GM18498 (cell line): Measurements from ENCODE around the gene TCP1.
A peak's percentile ranks its signal among the peaks of the same experiment; 100 is the strongest.
"Not testable (repeated sequence)": the region's sequence is repeated elsewhere in the genome, so short reads cannot be mapped to it uniquely, and the experiment has no call there.

Source experiments
- ATAC-seq: cut with Tn5 transposase; IDR thresholded peaks from one replicate; pipeline ENCODE4 v1.9.1; 2021; ENCODE audit warnings: mild to moderate bottlenecking, moderate library complexity; ENCODE audit not compliant: unreplicated experiment

TCP1 gene

DNA sequence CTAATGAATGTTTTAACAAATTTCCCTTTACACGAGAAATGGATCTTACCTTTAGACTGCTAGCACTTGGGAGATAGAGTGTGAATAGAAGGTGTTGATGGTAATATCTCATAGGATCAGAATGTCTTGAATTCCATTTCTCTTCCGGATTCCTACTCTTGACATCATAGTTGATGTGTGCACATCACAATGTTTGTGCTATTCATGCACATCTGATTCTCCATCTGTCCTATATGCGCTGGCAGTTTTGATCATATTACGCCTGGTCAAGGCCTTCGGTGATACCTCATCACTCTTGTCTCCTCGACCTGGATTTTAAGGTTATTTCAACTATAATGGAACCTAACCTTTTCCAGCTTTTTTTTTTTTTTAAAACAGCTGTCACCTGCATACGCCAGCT lies 44.3 kb downstream of the TCP1 start:
- ATAC-seq = no peak

DNA sequence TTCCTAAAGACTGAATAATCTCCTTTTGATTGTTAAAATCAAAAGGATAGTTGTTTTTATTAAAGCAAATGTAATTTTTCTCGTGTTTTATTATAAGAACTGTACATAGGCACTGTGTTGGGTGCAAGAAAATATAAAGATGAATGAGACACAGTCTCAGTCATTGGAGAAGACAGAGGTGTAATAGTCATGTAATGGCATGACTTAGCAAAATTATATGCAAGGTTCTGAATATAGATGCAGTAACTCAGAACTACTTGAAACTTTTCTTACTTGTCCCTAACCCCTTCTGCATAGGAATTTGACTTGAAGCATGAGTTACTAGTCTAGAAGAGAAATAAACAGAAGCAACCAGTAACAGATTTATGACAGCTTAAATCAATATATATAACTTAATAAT lies 47.2 kb downstream of the TCP1 start:
- ATAC-seq = no peak

DNA sequence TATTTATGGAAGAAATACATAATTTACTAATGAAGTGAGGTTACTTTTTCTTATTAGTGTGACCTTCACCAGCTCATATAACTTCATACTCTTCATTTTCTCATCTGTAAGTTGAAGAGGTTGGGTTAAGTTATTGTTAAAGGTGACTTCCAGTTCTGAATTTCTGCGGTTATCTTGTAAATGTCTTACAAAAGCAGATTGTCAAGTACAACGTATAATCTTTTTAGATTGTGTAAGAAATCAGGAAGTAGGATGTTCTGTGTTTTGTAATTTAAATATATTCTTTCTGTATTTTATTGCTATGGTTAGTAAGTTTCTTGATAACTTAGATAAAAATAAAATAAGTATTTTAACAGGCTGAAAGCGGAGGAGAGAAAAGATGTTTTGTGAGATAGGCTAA lies 50.1 kb downstream of the TCP1 start:
- ATAC-seq = no peak

DNA sequence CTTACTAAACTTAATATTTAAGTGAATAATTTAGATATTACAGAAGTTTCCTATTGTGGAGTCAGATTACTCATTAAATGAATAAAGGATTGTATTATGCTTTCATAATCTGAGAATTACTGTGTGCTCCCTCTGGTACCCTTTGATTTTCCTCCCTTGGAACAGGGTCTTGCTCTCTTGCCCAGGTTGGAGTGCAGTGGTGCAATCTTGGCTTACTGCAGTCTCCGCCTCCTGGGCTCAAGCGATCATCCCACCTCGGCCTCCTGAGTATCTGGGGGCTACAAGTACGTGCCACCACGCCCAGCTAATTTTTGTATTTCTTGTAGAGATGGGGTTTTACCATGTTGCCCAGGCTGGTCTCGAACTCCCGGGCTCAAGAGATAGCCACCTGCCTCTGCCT lies 52.5 kb downstream of the TCP1 start:
- no peak for ATAC-seq

DNA sequence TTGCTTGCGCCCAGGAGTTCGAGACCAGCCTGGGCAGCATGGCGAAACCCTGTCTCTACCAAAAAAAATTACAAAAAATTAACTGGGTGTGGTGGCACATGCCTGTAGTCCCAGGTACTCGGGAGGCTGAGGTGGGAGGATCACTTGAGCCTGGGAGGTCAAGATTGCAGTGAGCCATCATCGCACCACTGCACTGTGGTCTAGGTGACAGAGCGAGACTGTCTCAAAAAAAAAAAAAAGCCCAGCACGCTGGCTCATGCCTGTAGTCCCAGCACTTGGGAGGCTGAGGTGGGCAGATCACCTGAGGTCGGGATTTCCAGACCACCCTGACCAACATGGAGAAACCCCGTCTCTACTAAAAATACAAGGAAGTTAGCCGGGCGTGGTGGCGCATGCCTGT lies 56.0 kb downstream of the TCP1 start:
- not testable (repeated sequence) for ATAC-seq

DNA sequence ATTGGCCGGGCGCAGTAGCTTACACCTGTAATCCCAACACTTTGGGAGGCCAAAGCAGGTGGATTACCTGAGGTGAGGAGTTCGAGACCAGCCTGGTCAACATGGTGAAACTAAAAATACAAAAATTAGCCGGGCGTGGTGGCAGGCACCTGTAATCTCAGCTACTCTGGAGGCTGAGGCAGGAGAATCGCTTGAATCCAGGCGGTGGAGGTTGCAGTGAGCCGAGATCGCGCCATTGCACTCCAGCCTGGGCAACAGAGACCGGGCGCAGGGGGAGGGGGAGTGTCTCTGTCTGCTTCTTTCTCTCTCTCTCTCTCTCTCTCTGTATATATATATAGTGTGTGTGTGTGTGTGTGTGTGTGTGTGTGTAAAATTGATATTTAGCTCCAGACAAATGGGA lies 56.9 kb downstream of the TCP1 start:
- not testable (repeated sequence) for ATAC-seq

DNA sequence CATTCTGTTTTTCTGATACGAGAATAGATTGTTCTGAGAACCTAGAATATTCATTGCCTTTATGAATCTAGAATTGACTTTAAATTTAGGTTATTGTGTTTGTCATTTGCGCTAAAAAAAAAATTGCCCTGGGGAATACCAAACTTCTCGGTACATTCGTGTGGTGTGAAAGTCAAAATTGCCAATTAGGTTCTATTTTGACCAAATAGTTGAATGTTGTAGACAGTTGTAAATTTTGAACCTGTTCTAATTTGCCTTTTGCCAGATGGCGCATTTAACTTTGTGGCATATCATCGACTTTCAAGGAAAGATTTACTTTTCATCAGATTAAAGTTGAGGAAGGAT lies 59.1 kb downstream of the TCP1 start:
- ATAC-seq = no peak

DNA sequence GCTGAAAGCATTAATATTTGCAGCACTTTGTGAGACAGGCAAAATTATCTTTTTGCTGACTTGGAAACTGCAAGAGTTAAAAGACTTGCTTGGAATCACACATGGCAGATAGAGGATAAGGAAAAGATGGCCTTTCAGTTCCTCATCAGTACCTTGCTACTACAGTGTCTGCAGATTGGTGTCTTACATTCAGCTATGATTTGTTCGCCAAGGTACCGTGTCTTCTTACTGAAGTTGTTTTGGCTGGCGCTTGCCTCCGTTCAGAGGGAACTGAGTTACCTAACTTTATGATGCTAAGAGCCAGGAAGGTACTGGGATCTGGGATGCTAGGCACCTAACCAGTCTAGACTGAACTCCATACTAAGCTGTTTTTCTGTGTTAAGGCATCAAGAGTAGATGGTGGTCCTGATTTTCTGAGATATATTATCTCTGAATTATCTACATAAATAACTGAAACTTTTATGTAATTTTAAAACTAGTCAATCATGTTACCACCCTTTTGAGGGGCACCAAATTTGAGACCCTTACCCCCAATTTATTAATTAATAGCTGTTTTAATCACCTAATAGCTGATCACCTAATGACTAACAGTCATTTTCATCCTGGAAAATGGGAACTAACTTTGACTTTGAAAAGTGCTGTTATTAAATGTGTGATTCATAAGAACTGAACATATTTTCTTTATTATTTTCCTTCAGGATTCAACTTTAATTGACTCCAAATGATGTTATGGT lies 59.6 kb downstream of the TCP1 start:
- ATAC-seq = peak; percentile 11

DNA sequence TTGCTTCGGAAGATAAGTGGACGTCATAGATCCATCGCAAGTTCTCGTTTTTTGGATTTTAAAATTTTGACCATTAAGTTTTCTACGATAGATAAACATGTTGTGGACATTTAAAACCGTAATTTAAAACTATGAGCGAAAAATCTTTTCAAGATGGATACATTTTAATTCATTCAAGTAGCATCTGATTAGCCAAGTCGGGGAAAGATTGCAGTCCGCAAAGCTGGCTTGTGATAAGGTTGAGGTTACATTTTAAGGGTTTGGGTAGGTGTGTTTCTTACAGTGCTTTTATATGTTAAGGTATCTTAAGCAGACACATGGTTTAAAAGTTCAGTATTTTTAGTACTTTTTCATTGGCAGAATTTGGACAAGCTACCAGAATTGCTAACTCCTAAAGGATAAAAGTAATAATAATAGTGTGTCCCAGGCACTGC lies 60.9 kb downstream of the TCP1 start:
- no peak for ATAC-seq
